A673 (cell line): ENCODE measurements around the gene ANO2. TPM values are rescaled to one million over a fixed set of nuclear protein-coding genes. Genes with fewer than 3 reads are reported as not detected.

Experiments
- BruUV-seq: library from RNA; stranded (reverse); fragments of 400-500 nt; replicated peaks from 2 replicates; lab custom pipeline; 2021; lab: Mats Ljungman, UMichigan
- CTCF ChIA-PET: fragments of 300-600 bp; sonication (Branson Sonifier 250); formaldehyde crosslinking; loops from one replicate; lab custom pipeline; 2022; ENCODE audit warnings: antibody characterized with exemption; lab: Charles Lee
- POLR2A ChIA-PET: fragments of 300-600 bp; sonication (Branson Sonifier 250); formaldehyde crosslinking; loops from one replicate; lab custom pipeline; 2022; ENCODE audit warnings: antibody characterized with exemption; ENCODE audit not compliant: low non-redundant PET; lab: Charles Lee
- DNase-seq: peaks from one replicate; pipeline ENCODE4 v3.0.0-alpha.2; 2015; ENCODE audit warnings: low spot score
- H3K27ac ChIP-seq: fragments of 200-600 bp; sonication (generic); 2 replicates; pipeline ENCODE4 v1.5.1; 2016; ENCODE audit warnings: mixed run types, low read depth, mild to moderate bottlenecking, mixed read lengths, antibody characterized with exemption, low read length; ENCODE audit not compliant: poor library complexity, severe bottlenecking
- H3K27me3 ChIP-seq: fragments of 200-600 bp; sonication (generic); replicated peaks from 2 replicates; pipeline ENCODE4 v1.6.1; 2017; ENCODE audit warnings: mixed run types, low read depth, mild to moderate bottlenecking, mixed read lengths, antibody characterized with exemption, low read length; ENCODE audit not compliant: insufficient read depth, poor library complexity
- H3K36me3 ChIP-seq: fragments of 200-600 bp; sonication (generic); 2 replicates; pipeline ENCODE4 v1.6.1; 2016; ENCODE audit warnings: mixed run types, mild to moderate bottlenecking, mixed read lengths, antibody characterized with exemption, low read length; ENCODE audit not compliant: insufficient read depth, poor library complexity, severe bottlenecking
- H3K4me1 ChIP-seq: fragments of 200-600 bp; sonication (generic); 2 replicates; pipeline ENCODE4 v1.6.1; 2017; ENCODE audit warnings: mixed run types, mild to moderate bottlenecking, mixed read lengths, antibody characterized with exemption, low read length; ENCODE audit not compliant: insufficient read depth, poor library complexity, severe bottlenecking
- H3K4me3 ChIP-seq: fragments of 200-600 bp; sonication (generic); 2 replicates; pipeline ENCODE4 v1.5.1; 2016; ENCODE audit warnings: low read depth, mixed run types, mild to moderate bottlenecking, mixed read lengths, low read length; ENCODE audit not compliant: poor library complexity, severe bottlenecking
- H3K9me3 ChIP-seq: fragments of 200-600 bp; sonication (generic); 2 replicates; pipeline ENCODE4 v1.6.1; 2016; ENCODE audit warnings: mixed run types, low read depth, mild to moderate bottlenecking, mixed read lengths, antibody characterized with exemption, low read length; ENCODE audit not compliant: poor library complexity, severe bottlenecking
- CTCF ChIP-seq: fragments of 300-800, 200-600 bp; sonication (generic); conservative IDR thresholded peaks from 2 replicates; pipeline ENCODE4 v1.5.1; 2017; ENCODE audit warnings: low read depth, mild to moderate bottlenecking, antibody characterized with exemption, low read length, moderate library complexity, mixed read lengths
- EZH2 ChIP-seq: fragments of 200-600 bp; sonication (generic); IDR thresholded peaks from 2 replicates; pipeline ENCODE4 v1.6.1; 2017; ENCODE audit warnings: borderline replicate concordance, low read depth, mild to moderate bottlenecking, mixed read lengths, antibody characterized with exemption, low read length; ENCODE audit not compliant: poor library complexity, severe bottlenecking
- intact Hi-C: fragments of 100-400 bp; cut with micrococcal nuclease; formaldehyde crosslinking; loops from one replicate; pipeline ENCODE4 v1.10.0; 2022; ENCODE audit not compliant: unreplicated experiment
- total RNA-seq: library from RNA; stranded (reverse); gene quantifications from 2 replicates; pipeline ENCODE4 v1.2.3, GENCODE V29; 2021

The ANO2 gene
- total RNA-seq, 1 experiment from 2014 or later = not detected

DNA sequence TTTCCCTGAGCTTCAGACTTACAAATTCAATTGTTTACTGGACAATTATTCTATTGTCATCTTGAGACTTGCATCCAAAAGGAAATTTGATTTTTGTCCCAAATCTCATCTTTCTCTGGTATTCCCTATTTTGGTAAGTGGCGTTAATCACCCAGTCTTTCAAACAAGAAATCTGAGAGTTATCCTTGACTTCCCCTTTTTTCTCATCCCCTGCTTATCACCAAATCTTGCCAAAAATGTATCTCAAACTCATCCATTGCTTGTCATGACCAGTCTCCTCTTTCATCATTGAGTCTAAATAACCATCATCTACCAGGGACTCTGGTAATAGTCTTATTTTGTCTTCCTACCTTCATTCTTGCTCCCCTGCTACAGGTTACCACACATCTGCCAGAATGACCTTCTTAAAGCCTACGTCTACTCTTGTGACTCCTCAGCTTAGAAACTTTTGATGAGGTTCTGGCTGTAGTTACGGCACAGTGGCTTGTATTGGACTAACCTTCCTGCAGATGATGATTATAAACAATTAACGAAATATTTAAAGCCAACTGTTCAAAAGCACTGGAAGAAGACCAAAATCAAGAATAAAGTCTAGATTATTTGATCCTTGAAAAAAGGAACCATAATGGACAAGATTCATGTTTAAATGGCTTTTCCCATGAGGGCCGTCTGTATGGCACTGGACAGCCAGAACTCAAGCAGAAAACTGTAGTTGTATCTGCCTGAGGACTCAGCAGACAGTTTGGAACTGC is 9.0 kb upstream of the ANO2 start:
- Histone ChIP-seq H3K4me1 (no peaks in the 10 kb centered on the region), H3K4me3 (no peak overlapping the region), H3K27me3 (peaks cover 8% of the 10 kb centered on the region), H3K27ac (no peak overlapping the region), H3K9me3 (no peaks in the 10 kb centered on the region), H3K36me3 (no peaks in the 10 kb centered on the region)
- no TSS peak for BruUV-seq
- ChIA-PET CTCF (no interaction called here), POLR2A (no interaction called here)
- no peak for DNase-seq
- intact Hi-C loops = no loop called here
- no peak for TF ChIP-seq CTCF
- no peak for TF ChIP-seq EZH2

GRCh38 chr12:5952031-5952430 is 7.0 kb upstream of the ANO2 start:
- ChIA-PET CTCF (no interaction called here), POLR2A (no interaction called here)
- Histone ChIP-seq H3K4me1 (no peaks in the 10 kb centered on the region), H3K27ac (no peak overlapping the region), H3K27me3 (peaks cover 15% of the 10 kb centered on the region), H3K9me3 (no peaks in the 10 kb centered on the region), H3K36me3 (no peaks in the 10 kb centered on the region), H3K4me3 (no peak overlapping the region)
- no peak for TF ChIP-seq CTCF
- no peak for TF ChIP-seq EZH2
- intact Hi-C loops = no loop called here
- no TSS peak for BruUV-seq
- DNase-seq = no peak

DNA sequence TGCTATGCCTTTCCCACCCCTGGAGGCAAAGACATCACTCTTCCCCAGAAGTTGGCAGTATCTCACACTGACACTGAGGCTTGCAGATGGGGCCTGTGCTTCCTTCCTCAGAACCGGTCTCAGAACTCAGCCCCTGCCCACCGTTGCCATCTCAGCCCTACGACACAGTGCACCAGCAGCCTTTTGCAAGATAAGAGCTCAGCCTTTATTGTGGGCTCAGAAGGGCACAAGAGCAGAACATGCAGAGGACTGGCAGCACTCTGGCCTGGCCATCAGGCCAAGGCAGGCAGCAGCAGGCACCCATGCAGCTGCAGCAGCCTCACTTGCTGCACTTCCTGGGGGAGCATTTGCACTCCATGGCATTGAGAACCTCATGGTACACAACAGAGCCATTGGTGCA is 3.6 kb upstream of the ANO2 start:
- Histone ChIP-seq H3K27ac (no peak overlapping the region), H3K27me3 (peaks cover 48% of the 10 kb centered on the region), H3K9me3 (no peaks in the 10 kb centered on the region), H3K4me1 (peaks cover 5% of the 10 kb centered on the region), H3K36me3 (no peaks in the 10 kb centered on the region), H3K4me3 (no peak overlapping the region)
- POLR2A ChIA-PET = no interaction called here
- CTCF ChIA-PET = no interaction called here
- intact Hi-C loops = no loop called here
- TF ChIP-seq CTCF = no peak
- no peak for TF ChIP-seq EZH2
- BruUV-seq = no TSS peak
- no peak for DNase-seq
